ENCODE data around the gene P2RX7.

GRCh38 chr12:121162985-121163384 lies 30.3 kb downstream of the P2RX7 start:
- TF ChIP-seq PATZ1 (CRISPR knock-in tag; IDR thresholded peaks at IDR 0.05; ENCODE audit: borderline replicate concordance) (no peak), ZFP30 (CRISPR knock-in tag; IDR thresholded peaks at IDR 0.05) (no peak), PPARA (CRISPR knock-in tag; IDR thresholded peaks at IDR 0.05; ENCODE audit: borderline replicate concordance) (no peak), ZNF70 (CRISPR knock-in tag; IDR thresholded peaks at IDR 0.05) (no peak), ZNF8 (CRISPR knock-in tag; IDR thresholded peaks at IDR 0.05) (no peak), RARB (CRISPR knock-in tag; IDR thresholded peaks at IDR 0.05) (no peak), ARNTL (CRISPR knock-in tag; IDR thresholded peaks at IDR 0.05; ENCODE audit: borderline replicate concordance, low read depth) (no peak), ZFP3 (CRISPR knock-in tag; IDR thresholded peaks at IDR 0.05) (no peak)

Measured in SK-N-SH treated with all-trans-retinoic acid at 6 μM for 48 hours (cell line).